Femur (tissue), 1 donor: ENCODE data around the gene MTSS2.
A peak's percentile ranks its signal among the peaks of the same experiment; 100 is the strongest.

ENCODE experiments used
- DNase-seq: peaks from one replicate; pipeline ENCODE4 v3.0.0-alpha.2; 2017

The MTSS2 gene

GRCh38 chr16:70665806-70666735 lies 19.8 kb downstream of the MTSS2 start:
- DNase-seq, result no peak

GRCh38 chr16:70665113-70665694 lies 20.6 kb downstream of the MTSS2 start:
- no peak for DNase-seq

- peak; percentile 35 for DNase-seq
Observed at GRCh38 chr16:70664325-70665112, 21.3 kb downstream of the MTSS2 start.

GRCh38 chr16:70663524-70664324 lies 22.1 kb downstream of the MTSS2 start:
- no peak for DNase-seq

- no peak for DNase-seq
Observed at GRCh38 chr16:70662991-70663523, 22.8 kb downstream of the MTSS2 start.

GRCh38 chr16:70661918-70662641 lies 23.8 kb downstream of the MTSS2 start:
- peak; percentile 85 for DNase-seq

- DNase-seq, result peak; percentile 52
Observed at GRCh38 chr16:70661534-70661917, 24.3 kb downstream of the MTSS2 start.

- DNase-seq, result peak; percentile 36
Observed at GRCh38 chr16:70660672-70661350, 25.0 kb downstream of the MTSS2 start.

GRCh38 chr16:70659953-70660671 lies 25.7 kb downstream of the MTSS2 start:
- no peak for DNase-seq

- no peak for DNase-seq
Observed at GRCh38 chr16:70659546-70659945, 26.3 kb downstream of the MTSS2 start.

GRCh38 chr16:70658921-70659320 lies 26.9 kb downstream of the MTSS2 start:
- DNase-seq, result no peak

GRCh38 chr16:70657956-70658355 lies 27.9 kb downstream of the MTSS2 start:
- DNase-seq, result peak; percentile 49

- no peak for DNase-seq
Observed at GRCh38 chr16:70656712-70657263, 29.1 kb downstream of the MTSS2 start.

GRCh38 chr16:70656065-70656711 lies 29.7 kb downstream of the MTSS2 start:
- DNase-seq, result no peak

- peak; percentile 92 for DNase-seq
Observed at GRCh38 chr16:70653809-70654771, 31.8 kb downstream of the MTSS2 start.

GRCh38 chr16:70653406-70653805 lies 32.4 kb downstream of the MTSS2 start:
- no peak for DNase-seq

- DNase-seq, result no peak
Observed at GRCh38 chr16:70652322-70652721, 33.5 kb downstream of the MTSS2 start.

GRCh38 chr16:70651524-70651923 lies 34.3 kb downstream of the MTSS2 start:
- DNase-seq, result no peak
